GM23248 (cell line): ENCODE data around the gene PANX1. TPM values are rescaled to one million over a fixed set of nuclear protein-coding genes. Genes with fewer than 3 reads are reported as not detected.
A peak's percentile ranks its signal among the peaks of the same experiment; 100 is the strongest.
"Not testable (repeated sequence)": the region's sequence is repeated elsewhere in the genome, so short reads cannot be mapped to it uniquely, and the experiment has no call there.

ENCODE experiments used
- DNase-seq: peaks from one replicate; pipeline ENCODE4 v3.0.0-alpha.2; 2015
- H2AFZ ChIP-seq: fragments of 200-600 bp; sonication (generic); 2 replicates; pipeline ENCODE4 v1.6.1; 2016; ENCODE audit warnings: antibody characterized with exemption
- H3F3A ChIP-seq: fragments of 200-600 bp; sonication (generic); 2 replicates; pipeline ENCODE4 v1.6.1; 2016; ENCODE audit warnings: mild to moderate bottlenecking, antibody characterized with exemption, mixed run types; ENCODE audit not compliant: insufficient read depth
- H3K27ac ChIP-seq: fragments of 200-600 bp; sonication (generic); 2 replicates; pipeline ENCODE4 v1.5.1; 2016; ENCODE audit warnings: mild to moderate bottlenecking
- H3K27me3 ChIP-seq: fragments of 200-600 bp; sonication (generic); replicated peaks from 2 replicates; pipeline ENCODE4 v1.6.1; 2016; ENCODE audit warnings: mild to moderate bottlenecking; ENCODE audit not compliant: insufficient read depth
- H3K36me3 ChIP-seq: fragments of 200-600 bp; sonication (generic); 2 replicates; pipeline ENCODE4 v1.6.1; 2016; ENCODE audit warnings: low read depth, mild to moderate bottlenecking
- H3K4me1 ChIP-seq: fragments of 200-600 bp; sonication (generic); 2 replicates; pipeline ENCODE4 v1.6.1; 2016; ENCODE audit warnings: mild to moderate bottlenecking; ENCODE audit not compliant: insufficient read depth
- H3K4me2 ChIP-seq: fragments of 200-600 bp; sonication (generic); one replicate; pipeline ENCODE4 v1.6.1; 2016; ENCODE audit warnings: mild to moderate bottlenecking; ENCODE audit not compliant: unreplicated experiment
- H3K4me3 ChIP-seq: fragments of 200-600 bp; sonication (generic); 2 replicates; pipeline ENCODE4 v1.5.1; 2016; ENCODE audit warnings: mild to moderate bottlenecking
- H3K79me2 ChIP-seq: fragments of 200-600 bp; sonication (generic); 2 replicates; pipeline ENCODE4 v1.6.1; 2016; ENCODE audit warnings: mild to moderate bottlenecking; ENCODE audit not compliant: insufficient read depth
- H3K9ac ChIP-seq: fragments of 200-600 bp; sonication (generic); 2 replicates; pipeline ENCODE4 v1.6.1; 2016; ENCODE audit warnings: mild to moderate bottlenecking
- H3K9me2 ChIP-seq: fragments of 200-600 bp; sonication (generic); 2 replicates; pipeline ENCODE4 v1.6.1; 2016; ENCODE audit warnings: mixed run types, mild to moderate bottlenecking, moderate library complexity; ENCODE audit not compliant: insufficient read depth
- H3K9me3 ChIP-seq: fragments of 200-600 bp; sonication (generic); one replicate; pipeline ENCODE4 v1.6.1; 2017; ENCODE audit warnings: low read depth
- H4K20me1 ChIP-seq: fragments of 200-600 bp; sonication (generic); 2 replicates; pipeline ENCODE4 v1.6.0; 2016; ENCODE audit not compliant: insufficient read depth
- EZH2 ChIP-seq: fragments of 200-600 bp; sonication (generic); IDR thresholded peaks from 2 replicates; pipeline ENCODE4 v1.6.1; 2018; ENCODE audit warnings: antibody characterized with exemption, mild to moderate bottlenecking; ENCODE audit not compliant: insufficient read depth, poor library complexity, severe bottlenecking
- EZH2phosphoT487 ChIP-seq: fragments of 200-600 bp; sonication (generic); IDR thresholded peaks from 2 replicates; pipeline ENCODE4 v1.6.1; 2018; ENCODE audit warnings: antibody characterized with exemption, moderate library complexity, mild to moderate bottlenecking, low read depth; ENCODE audit not compliant: insufficient read depth
- WGBS, 2 experiments: methylation state at CpG; one replicate each; pipeline ENCODE4 v1.1.6; 2015 to 2017; ENCODE audit warnings: low lambda C conversion rate in 2 of 2, low coverage in 1 of 2; ENCODE audit errors: missing lambda C conversion rate in 2 of 2; 5-methylcytosine and 5-hydroxymethylcytosine counted together
- in situ Hi-C: fragments of 300-500 bp; cut with MboI; formaldehyde crosslinking; loops from 2 replicates; pipeline ENCODE4 v1.15.0; 2020
- polyA plus RNA-seq: library from polyadenylated mRNA; unstranded; fragments of >200 nt; fragmentation: Nextera tagmentation; extraction: Ambion mirVana; gene quantifications from 2 replicates; pipeline ENCODE4 v1.2.1, GENCODE V29; 2016
- total RNA-seq: library from RNA; depleted of rRNA; stranded (reverse); fragments of >200 nt; shearing (Covaris generic); gene quantifications from 2 replicates; pipeline ENCODE4 v1.2.3, GENCODE V29; 2014

PANX1 gene
- total and polyA plus RNA-seq, 2 experiments from 2014 or later: 19.7 to 43.9 TPM

GRCh38 chr11:94152678-94153065 lies 24.0 kb downstream of the PANX1 start:
- Histone ChIP-seq H3K27ac (peak overlapping the region; percentile 22; the same call in 1 of the 2 replicates), H4K20me1 (peaks cover 6% of the 10 kb centered on the region; the same call in 1 of the 2 replicates), H3K4me2 (peak overlapping the region; percentile 20)

GRCh38 chr11:94153320-94153719 lies 24.7 kb downstream of the PANX1 start:
- Histone ChIP-seq H3F3A (peaks cover 6% of the 10 kb centered on the region; the same call in 1 of the 2 replicates), H3K4me3 (no peak overlapping the region), H2AFZ (no peak overlapping the region), H3K4me2 (no peak overlapping the region), H3K79me2 (peaks cover 90% of the 10 kb centered on the region), H3K4me1 (peaks cover 31% of the 10 kb centered on the region), H3K27ac (no peak overlapping the region), H4K20me1 (peaks cover 6% of the 10 kb centered on the region; the same call in 1 of the 2 replicates), H3K36me3 (no peaks in the 10 kb centered on the region), H3K27me3 (no peaks in the 10 kb centered on the region), H3K9me3 (no peaks in the 10 kb centered on the region), H3K9me2 (no peaks in the 10 kb centered on the region), H3K9ac (no peak overlapping the region)
- DNase-seq: no peak
- TF ChIP-seq EZH2: no peak
- no peak for TF ChIP-seq EZH2phosphoT487
- WGBS, 2 experiments: 99 to 100% methylated on average over 3 of the region's 3 CpGs
- in situ Hi-C loops: no loop called here

More at GRCh38 chr11:94152678-94153065, 24.0 kb downstream of the PANX1 start:
- H3F3A ChIP-seq: peaks cover 6% of the 10 kb centered on the region; the same call in 1 of the 2 replicates
- peaks cover 92% of the 10 kb centered on the region for H3K79me2 ChIP-seq
- TF ChIP-seq EZH2 (no peak), EZH2phosphoT487 (no peak)
- no peaks in the 10 kb centered on the region for H3K27me3 ChIP-seq
- in situ Hi-C loops: no loop called here
- H3K4me3 ChIP-seq: no peak overlapping the region
- no peak for DNase-seq
- 54 to 60% methylated on average over 6 of the region's 6 CpGs for WGBS, 2 experiments
- H2AFZ ChIP-seq: no peak overlapping the region
- no peaks in the 10 kb centered on the region for H3K36me3 ChIP-seq
- H3K9ac ChIP-seq: no peak overlapping the region
- H3K4me1 ChIP-seq: peaks cover 31% of the 10 kb centered on the region
- no peaks in the 10 kb centered on the region for H3K9me3 ChIP-seq
- no peaks in the 10 kb centered on the region for H3K9me2 ChIP-seq

- Histone ChIP-seq H3K36me3 (no peaks in the 10 kb centered on the region), H2AFZ (no peak overlapping the region), H3K79me2 (peaks cover 88% of the 10 kb centered on the region), H4K20me1 (peaks cover 6% of the 10 kb centered on the region; the same call in 1 of the 2 replicates), H3K27me3 (no peaks in the 10 kb centered on the region), H3K27ac (no peak overlapping the region), H3F3A (peaks cover 6% of the 10 kb centered on the region; the same call in 1 of the 2 replicates), H3K9me2 (no peaks in the 10 kb centered on the region), H3K9ac (no peak overlapping the region), H3K4me1 (peaks cover 29% of the 10 kb centered on the region), H3K4me3 (no peak overlapping the region), H3K9me3 (no peaks in the 10 kb centered on the region), H3K4me2 (no peak overlapping the region)
- in situ Hi-C loops: no loop called here
- no peak for TF ChIP-seq EZH2
- no peak for TF ChIP-seq EZH2phosphoT487
- WGBS, 2 experiments: 42 to 45% methylated on average over 3 of the region's 3 CpGs
- DNase-seq: no peak
These were observed 25.6 kb downstream of the PANX1 start for GRCh38 chr11:94154095-94154856.

- H3K9me2 ChIP-seq, H3K9me3 ChIP-seq, H3K4me2 ChIP-seq, DNase-seq, H3K27ac ChIP-seq, H2AFZ ChIP-seq, H3K9ac ChIP-seq, H3K4me3 ChIP-seq, H3K36me3 ChIP-seq, in situ Hi-C loops, H3K27me3 ChIP-seq, H4K20me1 ChIP-seq, H3K4me1 ChIP-seq, H3F3A ChIP-seq: not testable (repeated sequence)
- WGBS, 2 experiments: 80 to 92% methylated on average over 3 of the region's 3 CpGs
- H3K79me2 ChIP-seq: peaks cover 85% of the 10 kb centered on the region
These were observed 28.7 kb downstream of the PANX1 start for GRCh38 chr11:94157339-94157738.
